Smooth muscle cell (in vitro differentiated cells): ENCODE results near the gene DNAJC7. TPM values are rescaled to one million over a fixed set of nuclear protein-coding genes. Genes with fewer than 3 reads are reported as not detected.

Experiments used
- DNase-seq: peaks from one replicate; lab custom pipeline; 2025; ENCODE audit not compliant: unreplicated experiment; lab: John Stamatoyannopoulos, UW
- H2AFZ ChIP-seq: fragments of 200-600 bp; sonication (generic); 2 replicates; pipeline ENCODE4 v1.6.0; 2016; ENCODE audit warnings: antibody characterized with exemption, low read depth, mild to moderate bottlenecking
- H3F3A ChIP-seq: fragments of 200-600 bp; sonication (generic); 2 replicates; pipeline ENCODE4 v1.6.0; 2017; ENCODE audit warnings: antibody characterized with exemption, low read depth
- H3K27ac ChIP-seq: fragments of 200-600 bp; sonication (generic); 2 replicates; pipeline ENCODE4 v1.5.1; 2016; ENCODE audit warnings: low read depth, mild to moderate bottlenecking
- H3K27me3 ChIP-seq: fragments of 200-600 bp; sonication (generic); 2 replicates; pipeline ENCODE4 v1.6.1; 2016; ENCODE audit warnings: low read depth, mild to moderate bottlenecking
- H3K36me3 ChIP-seq: fragments of 200-600 bp; sonication (generic); 2 replicates; pipeline ENCODE4 v1.5.1; 2016; ENCODE audit warnings: low read depth
- H3K4me1 ChIP-seq: fragments of 200-600 bp; sonication (generic); 2 replicates; pipeline ENCODE4 v1.5.1; 2016; ENCODE audit warnings: low read depth
- H3K4me2 ChIP-seq: fragments of 200-600 bp; sonication (generic); 2 replicates; pipeline ENCODE4 v1.6.0; 2016; ENCODE audit warnings: mild to moderate bottlenecking
- H3K4me3 ChIP-seq: fragments of 200-600 bp; sonication (generic); 2 replicates; pipeline ENCODE4 v1.5.1; 2016; ENCODE audit warnings: mild to moderate bottlenecking
- H3K79me2 ChIP-seq: fragments of 200-600 bp; sonication (generic); 2 replicates; pipeline ENCODE4 v1.6.0; 2016; ENCODE audit warnings: low read depth, mild to moderate bottlenecking
- H3K9ac ChIP-seq: fragments of 200-600 bp; sonication (generic); 2 replicates; pipeline ENCODE4 v1.6.0; 2016; ENCODE audit warnings: low read depth
- H3K9me3 ChIP-seq: fragments of 200-600 bp; sonication (generic); replicated peaks from 2 replicates; pipeline ENCODE4 v1.5.1; 2016; ENCODE audit warnings: low read depth
- H4K20me1 ChIP-seq: fragments of 200-600 bp; sonication (generic); 2 replicates; pipeline ENCODE4 v1.6.0; 2016; ENCODE audit warnings: low read depth
- whole genome bisulfite sequencing: methylation state at CpG from one replicate; pipeline ENCODE4 v1.1.7; 2016; ENCODE audit warnings: low lambda C conversion rate; 5-methylcytosine and 5-hydroxymethylcytosine counted together
- polyA plus RNA-seq: library from polyadenylated mRNA; unstranded; fragments of >200 nt; fragmentation: Nextera tagmentation; extraction: Ambion mirVana; gene quantifications from 2 replicates; pipeline ENCODE4 v1.2.1, GENCODE V29; 2016
- total RNA-seq: library from RNA; depleted of rRNA; stranded (reverse); fragments of >200 nt; gene quantifications from 2 replicates; pipeline ENCODE4 v1.2.3, GENCODE V29; 2014
- TF ChIP-seq, protein P1 (sequence below): fragments of 200-600 bp; sonication (generic); IDR thresholded peaks from 2 replicates; pipeline ENCODE4 v1.5.1; 2017; ENCODE audit warnings: borderline replicate concordance, mild to moderate bottlenecking, antibody characterized with exemption; ENCODE audit not compliant: insufficient read depth, poor library complexity, severe bottlenecking

Gene DNAJC7
- total and polyA plus RNA-seq, 2 experiments from 2014 or later = 44.5 to 44.7 TPM

DNA sequence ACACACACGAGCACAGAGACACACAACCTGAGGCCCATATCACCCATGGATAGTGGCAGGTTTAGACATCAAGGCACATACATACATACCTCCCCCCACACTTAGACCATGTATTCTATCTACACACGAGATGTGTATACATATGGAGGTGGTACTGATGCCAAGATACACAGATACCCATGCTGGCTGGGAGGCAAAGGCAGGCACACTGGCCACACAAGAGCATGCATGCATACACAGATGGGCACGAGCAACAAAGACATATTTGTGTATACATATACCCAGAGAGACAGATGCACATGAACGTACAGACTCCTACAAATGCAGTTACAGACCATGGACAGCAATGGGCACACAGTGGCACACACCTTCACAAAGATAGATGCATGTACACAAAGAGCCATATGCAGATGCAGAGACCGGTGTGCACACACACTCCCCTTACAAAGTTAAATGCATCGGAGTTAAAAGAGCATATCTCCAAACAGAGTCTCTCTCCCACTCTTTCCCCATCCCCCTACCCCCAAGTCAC is 35.2 kb upstream of the DNAJC7 start:
- Histone ChIP-seq H3K9ac (no peak overlapping the region), H3K9me3 (no peaks in the 10 kb centered on the region), H3F3A (no peaks in the 10 kb centered on the region), H3K4me3 (no peak overlapping the region), H3K36me3 (no peaks in the 10 kb centered on the region), H3K27me3 (peaks cover 7% of the 10 kb centered on the region), H4K20me1 (no peaks in the 10 kb centered on the region), H3K4me2 (no peak overlapping the region), H2AFZ (no peak overlapping the region), H3K79me2 (no peaks in the 10 kb centered on the region), H3K4me1 (peaks cover 16% of the 10 kb centered on the region), H3K27ac (no peak overlapping the region)
- DNase-seq = no peak
- WGBS = 86% methylated on average over 6 of the region's 6 CpGs
- TF ChIP-seq, protein P1, sequence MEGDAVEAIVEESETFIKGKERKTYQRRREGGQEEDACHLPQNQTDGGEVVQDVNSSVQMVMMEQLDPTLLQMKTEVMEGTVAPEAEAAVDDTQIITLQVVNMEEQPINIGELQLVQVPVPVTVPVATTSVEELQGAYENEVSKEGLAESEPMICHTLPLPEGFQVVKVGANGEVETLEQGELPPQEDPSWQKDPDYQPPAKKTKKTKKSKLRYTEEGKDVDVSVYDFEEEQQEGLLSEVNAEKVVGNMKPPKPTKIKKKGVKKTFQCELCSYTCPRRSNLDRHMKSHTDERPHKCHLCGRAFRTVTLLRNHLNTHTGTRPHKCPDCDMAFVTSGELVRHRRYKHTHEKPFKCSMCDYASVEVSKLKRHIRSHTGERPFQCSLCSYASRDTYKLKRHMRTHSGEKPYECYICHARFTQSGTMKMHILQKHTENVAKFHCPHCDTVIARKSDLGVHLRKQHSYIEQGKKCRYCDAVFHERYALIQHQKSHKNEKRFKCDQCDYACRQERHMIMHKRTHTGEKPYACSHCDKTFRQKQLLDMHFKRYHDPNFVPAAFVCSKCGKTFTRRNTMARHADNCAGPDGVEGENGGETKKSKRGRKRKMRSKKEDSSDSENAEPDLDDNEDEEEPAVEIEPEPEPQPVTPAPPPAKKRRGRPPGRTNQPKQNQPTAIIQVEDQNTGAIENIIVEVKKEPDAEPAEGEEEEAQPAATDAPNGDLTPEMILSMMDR = no peak

DNA sequence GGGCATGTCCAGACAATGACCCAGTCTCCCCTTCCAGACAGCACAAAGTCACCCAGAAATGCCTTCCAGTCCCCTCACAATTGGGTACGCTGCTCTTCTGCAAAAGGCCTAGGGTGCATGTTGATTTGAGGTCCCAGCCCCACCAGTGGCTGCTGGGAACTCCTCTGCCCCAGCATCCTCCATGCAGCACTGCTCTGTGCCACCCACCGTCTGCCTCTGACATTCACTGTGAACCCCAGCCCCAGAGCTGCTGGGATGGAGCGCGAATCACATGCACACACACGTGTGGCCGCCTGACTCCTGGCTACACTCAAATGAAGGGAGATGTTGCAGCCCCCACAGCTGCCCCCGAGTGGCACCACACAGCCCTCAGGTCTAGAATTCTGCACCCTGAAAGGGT is 34.4 kb upstream of the DNAJC7 start:
- Histone ChIP-seq H3K36me3 (no peaks in the 10 kb centered on the region), H3K79me2 (no peaks in the 10 kb centered on the region), H3K9me3 (no peaks in the 10 kb centered on the region), H3K9ac (no peak overlapping the region), H3K4me3 (no peak overlapping the region), H3F3A (no peaks in the 10 kb centered on the region), H3K4me2 (no peak overlapping the region), H3K27ac (no peak overlapping the region), H3K4me1 (peaks cover 16% of the 10 kb centered on the region), H4K20me1 (no peaks in the 10 kb centered on the region), H2AFZ (no peak overlapping the region), H3K27me3 (peaks cover 7% of the 10 kb centered on the region)
- 98% methylated on average over 7 of the region's 7 CpGs for WGBS
- TF ChIP-seq, protein P1 = no peak
- DNase-seq = no peak

DNA sequence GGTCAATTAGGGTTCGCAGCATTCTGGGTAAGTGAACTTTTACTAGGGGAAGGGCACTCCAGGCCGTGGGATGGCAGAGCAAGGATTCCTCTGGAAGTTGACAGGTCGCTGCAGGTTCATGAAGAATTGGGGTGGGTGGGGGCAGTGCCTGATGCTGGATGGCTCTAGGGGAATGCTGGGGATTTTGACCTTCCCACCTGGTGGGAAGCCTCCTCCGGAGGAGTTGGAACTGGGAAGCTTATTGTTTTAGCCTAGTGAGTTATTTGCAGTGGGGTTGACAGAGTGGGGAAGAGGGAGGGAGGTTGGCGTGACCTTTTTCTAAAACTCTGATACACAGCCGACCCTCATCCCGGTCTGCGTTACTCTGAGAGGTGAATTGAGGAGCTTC is 33.8 kb upstream of the DNAJC7 start:
- Histone ChIP-seq H3K79me2 (no peaks in the 10 kb centered on the region), H3K9me3 (no peaks in the 10 kb centered on the region), H3K36me3 (no peaks in the 10 kb centered on the region), H2AFZ (peak overlapping the region; percentile 95), H4K20me1 (no peaks in the 10 kb centered on the region), H3K27ac (no peak overlapping the region), H3K27me3 (peaks cover 7% of the 10 kb centered on the region), H3K4me2 (peak overlapping the region; percentile 92), H3K4me1 (peaks cover 16% of the 10 kb centered on the region), H3K9ac (no peak overlapping the region), H3K4me3 (peak overlapping the region; percentile 72), H3F3A (no peaks in the 10 kb centered on the region)
- DNase-seq = no peak
- TF ChIP-seq, protein P1 = no peak
- 55% methylated on average over 8 of the region's 8 CpGs for WGBS

DNA sequence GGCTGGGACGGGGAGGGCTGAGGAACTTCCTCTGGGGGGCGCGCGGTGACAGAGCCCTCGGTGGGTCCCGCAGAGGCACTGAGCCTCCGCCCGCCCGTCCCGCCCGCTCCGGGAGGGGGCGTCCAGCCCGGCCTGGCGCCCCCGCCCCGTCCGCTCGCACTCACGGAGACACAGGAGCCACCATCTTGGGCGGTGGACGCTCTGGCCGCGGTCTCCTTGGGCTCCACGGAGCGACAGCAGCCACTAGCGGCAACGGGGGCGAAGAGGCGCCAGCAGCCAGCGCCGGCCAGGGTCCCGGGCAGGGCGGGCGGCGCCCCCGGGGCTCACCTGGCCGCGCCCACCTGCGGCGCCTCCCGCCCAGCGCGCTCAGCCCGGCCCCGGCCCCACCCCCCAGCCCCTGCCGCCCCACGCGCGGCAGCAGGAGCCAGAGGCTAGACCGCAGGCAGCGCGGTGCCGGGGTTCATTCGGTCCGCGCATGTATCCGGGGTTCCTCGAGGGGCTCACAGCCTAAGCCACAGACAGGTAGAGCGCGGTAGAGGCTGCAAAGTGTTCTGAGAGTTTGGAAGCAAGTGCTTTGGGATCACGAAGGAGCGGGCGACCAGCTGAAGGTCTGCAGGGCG is 33.3 kb upstream of the DNAJC7 start, which contains the start of gene C17orf113:
TSS of gene C17orf113 (minus strand) at position 209 of the 620 bp plus-strand sequence. CDS start 7,225 bp downstream, outside the sequence.
- peak; percentile 20 for DNase-seq
- peak within 1 kb of the TSS; percentile 97 for H2AFZ ChIP-seq
- H3K9ac ChIP-seq = peak within 1 kb of the TSS; percentile 54

More for the DNA sequence above, 33.3 kb upstream of the DNAJC7 start, which contains the start of gene C17orf113:
- Histone ChIP-seq H3K27ac (no peak within 1 kb of the TSS), H3K4me1 (peaks cover 13% of the 10 kb centered on the region), H3K27me3 (peaks cover 7% of the 10 kb centered on the region), H3F3A (no peaks in the 10 kb centered on the region), H3K4me3 (peak within 1 kb of the TSS; percentile 72), H4K20me1 (no peaks in the 10 kb centered on the region), H3K4me2 (peak within 1 kb of the TSS; percentile 92), H3K9me3 (no peaks in the 10 kb centered on the region), H3K79me2 (no peaks in the 10 kb centered on the region), H3K36me3 (no peaks in the 10 kb centered on the region)
- TF ChIP-seq, protein P1 = peak; percentile 24
- WGBS = under 1% methylated on average over 49 of the region's 65 CpGs
